DND-41 (cell line): ENCODE results near the gene SLC1A2.

Experiments
- ATAC-seq: fragments of 200-7000 bp; cut with Tn5 transposase; 3 replicates; pipeline ENCODE4 v1.9.1; 2021; ENCODE audit warnings: low read depth; ENCODE audit not compliant: insufficient read depth
- DNase-seq: peaks from one replicate; pipeline ENCODE4 v3.0.0-alpha.2; 2020
- H2AFZ ChIP-seq: 2 replicates; pipeline ENCODE4 v1.6.0; 2012; ENCODE audit warnings: low read depth, low read length
- H3K27ac ChIP-seq: 2 replicates; pipeline ENCODE4 v1.5.1; 2012; ENCODE audit warnings: low read length, inconsistent platforms
- H3K27me3 ChIP-seq: fragments of 200-600 bp; sonication (generic); 2 replicates; pipeline ENCODE4 v1.6.0; 2012; ENCODE audit warnings: low read length, mild to moderate bottlenecking, inconsistent platforms; ENCODE audit not compliant: insufficient read depth, poor library complexity
- H3K36me3 ChIP-seq: 2 replicates; pipeline ENCODE4 v1.5.1; 2012; ENCODE audit warnings: low read length, inconsistent platforms; ENCODE audit not compliant: insufficient read depth
- H3K4me1 ChIP-seq: 2 replicates; pipeline ENCODE4 v1.5.1; 2012; ENCODE audit warnings: mild to moderate bottlenecking, low read length; ENCODE audit not compliant: insufficient read depth
- H3K4me2 ChIP-seq: 2 replicates; pipeline ENCODE4 v1.6.0; 2012; ENCODE audit warnings: mild to moderate bottlenecking, moderate library complexity, low read length, inconsistent platforms; ENCODE audit not compliant: insufficient read depth
- H3K4me3 ChIP-seq, 2 experiments: fragments of 200-600 bp in 1 of 2; shearing (Covaris generic) in 1 of 2; 2 replicates each; pipeline ENCODE4 v1.5.1; 2012 to 2016; ENCODE audit warnings: inconsistent platforms in 2 of 2, low read length in 2 of 2, mild to moderate bottlenecking in 2 of 2, low read depth in 1 of 2, moderate library complexity in 1 of 2
- H3K79me2 ChIP-seq: 2 replicates; pipeline ENCODE4 v1.6.0; 2012; ENCODE audit warnings: low read length, inconsistent platforms; ENCODE audit not compliant: insufficient read depth
- H3K9ac ChIP-seq: 2 replicates; pipeline ENCODE4 v1.6.0; 2012; ENCODE audit warnings: low read depth, mild to moderate bottlenecking, inconsistent platforms, low read length, moderate library complexity
- H3K9me3 ChIP-seq: 2 replicates; pipeline ENCODE4 v1.5.1; 2012; ENCODE audit warnings: low read length, moderate library complexity, mild to moderate bottlenecking, inconsistent platforms; ENCODE audit not compliant: insufficient read depth, severe bottlenecking
- H4K20me1 ChIP-seq: 2 replicates; pipeline ENCODE4 v1.6.0; 2012; ENCODE audit warnings: low read length; ENCODE audit not compliant: insufficient read depth
- EZH2 ChIP-seq: IDR thresholded peaks from 3 replicates; pipeline ENCODE4 v1.6.1; 2012; ENCODE audit warnings: borderline replicate concordance, low read depth, mild to moderate bottlenecking, moderate library complexity, low read length, inconsistent platforms; ENCODE audit not compliant: severe bottlenecking
- TF ChIP-seq, protein P1 (sequence below): IDR thresholded peaks from 2 replicates; pipeline ENCODE4 v1.5.1; 2012; ENCODE audit warnings: borderline replicate concordance, low read length, moderate library complexity, mild to moderate bottlenecking; ENCODE audit not compliant: poor library complexity, severe bottlenecking; ENCODE audit errors: extremely low read depth

The SLC1A2 gene

DNA sequence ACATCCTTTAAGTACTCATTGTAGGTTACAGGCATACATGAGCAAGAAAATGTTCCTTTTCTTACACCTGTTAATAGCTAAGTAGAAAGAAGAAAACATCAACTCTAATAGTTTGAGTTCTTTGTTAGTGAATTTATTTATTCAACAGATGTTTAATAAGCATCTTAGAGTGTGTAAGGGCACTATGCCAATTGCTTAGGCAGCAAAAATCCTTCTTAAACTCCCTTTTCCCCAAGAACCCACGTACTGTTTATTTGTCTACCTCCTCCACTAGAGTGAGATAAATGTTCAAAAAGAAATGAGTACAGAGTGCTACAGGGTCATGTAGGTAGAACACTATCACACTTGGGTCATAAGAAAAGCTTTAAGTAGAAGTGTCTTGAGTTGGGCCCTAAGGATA lies 149.0 kb downstream of the SLC1A2 start:
- no peaks in the 10 kb centered on the region for H3K4me1 ChIP-seq
- no peak overlapping the region for H3K4me3 ChIP-seq
- ATAC-seq (no peak), DNase-seq (no peak)
- no peaks in the 10 kb centered on the region for H4K20me1 ChIP-seq
- TF ChIP-seq EZH2, result no peak
- TF ChIP-seq, protein P1, sequence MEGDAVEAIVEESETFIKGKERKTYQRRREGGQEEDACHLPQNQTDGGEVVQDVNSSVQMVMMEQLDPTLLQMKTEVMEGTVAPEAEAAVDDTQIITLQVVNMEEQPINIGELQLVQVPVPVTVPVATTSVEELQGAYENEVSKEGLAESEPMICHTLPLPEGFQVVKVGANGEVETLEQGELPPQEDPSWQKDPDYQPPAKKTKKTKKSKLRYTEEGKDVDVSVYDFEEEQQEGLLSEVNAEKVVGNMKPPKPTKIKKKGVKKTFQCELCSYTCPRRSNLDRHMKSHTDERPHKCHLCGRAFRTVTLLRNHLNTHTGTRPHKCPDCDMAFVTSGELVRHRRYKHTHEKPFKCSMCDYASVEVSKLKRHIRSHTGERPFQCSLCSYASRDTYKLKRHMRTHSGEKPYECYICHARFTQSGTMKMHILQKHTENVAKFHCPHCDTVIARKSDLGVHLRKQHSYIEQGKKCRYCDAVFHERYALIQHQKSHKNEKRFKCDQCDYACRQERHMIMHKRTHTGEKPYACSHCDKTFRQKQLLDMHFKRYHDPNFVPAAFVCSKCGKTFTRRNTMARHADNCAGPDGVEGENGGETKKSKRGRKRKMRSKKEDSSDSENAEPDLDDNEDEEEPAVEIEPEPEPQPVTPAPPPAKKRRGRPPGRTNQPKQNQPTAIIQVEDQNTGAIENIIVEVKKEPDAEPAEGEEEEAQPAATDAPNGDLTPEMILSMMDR, result no peak
- H2AFZ ChIP-seq, result no peak overlapping the region
- H3K9ac ChIP-seq, result no peak overlapping the region
- H3K36me3 ChIP-seq, result no peaks in the 10 kb centered on the region
- H3K79me2 ChIP-seq, result no peaks in the 10 kb centered on the region
- no peaks in the 10 kb centered on the region for H3K9me3 ChIP-seq
- no peak overlapping the region for H3K4me2 ChIP-seq
- H3K27ac ChIP-seq, result no peak overlapping the region
- no peaks in the 10 kb centered on the region for H3K27me3 ChIP-seq

DNA sequence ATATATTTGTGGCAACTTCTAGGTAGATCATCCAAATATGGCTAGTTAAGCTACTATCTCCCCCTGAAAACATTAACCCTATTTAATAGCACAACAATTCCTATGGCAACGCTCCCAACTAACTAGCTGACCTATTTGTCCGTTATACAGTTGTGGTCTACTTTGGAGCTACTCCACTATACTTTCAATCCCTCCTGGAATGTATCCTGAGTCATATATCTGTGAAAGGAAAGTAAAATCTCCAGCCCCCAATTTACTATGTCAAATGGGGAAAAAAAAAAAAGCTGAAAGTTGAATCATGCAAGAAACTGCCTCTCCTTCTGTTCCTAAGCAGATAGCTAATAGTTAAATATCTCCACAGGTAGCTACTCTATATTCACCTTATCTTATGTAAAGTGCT lies 151.9 kb downstream of the SLC1A2 start:
- no peaks in the 10 kb centered on the region for H3K79me2 ChIP-seq
- DNase-seq (no peak), ATAC-seq (no peak)
- H3K36me3 ChIP-seq, result no peaks in the 10 kb centered on the region
- TF ChIP-seq, protein P1, result no peak
- no peak for TF ChIP-seq EZH2
- H4K20me1 ChIP-seq, result no peaks in the 10 kb centered on the region
- no peak overlapping the region for H2AFZ ChIP-seq
- H3K4me1 ChIP-seq, result no peaks in the 10 kb centered on the region
- H3K4me2 ChIP-seq, result no peak overlapping the region
- H3K27me3 ChIP-seq, result no peaks in the 10 kb centered on the region
- no peak overlapping the region for H3K4me3 ChIP-seq
- H3K9me3 ChIP-seq, result no peaks in the 10 kb centered on the region
- no peak overlapping the region for H3K27ac ChIP-seq
- no peak overlapping the region for H3K9ac ChIP-seq

DNA sequence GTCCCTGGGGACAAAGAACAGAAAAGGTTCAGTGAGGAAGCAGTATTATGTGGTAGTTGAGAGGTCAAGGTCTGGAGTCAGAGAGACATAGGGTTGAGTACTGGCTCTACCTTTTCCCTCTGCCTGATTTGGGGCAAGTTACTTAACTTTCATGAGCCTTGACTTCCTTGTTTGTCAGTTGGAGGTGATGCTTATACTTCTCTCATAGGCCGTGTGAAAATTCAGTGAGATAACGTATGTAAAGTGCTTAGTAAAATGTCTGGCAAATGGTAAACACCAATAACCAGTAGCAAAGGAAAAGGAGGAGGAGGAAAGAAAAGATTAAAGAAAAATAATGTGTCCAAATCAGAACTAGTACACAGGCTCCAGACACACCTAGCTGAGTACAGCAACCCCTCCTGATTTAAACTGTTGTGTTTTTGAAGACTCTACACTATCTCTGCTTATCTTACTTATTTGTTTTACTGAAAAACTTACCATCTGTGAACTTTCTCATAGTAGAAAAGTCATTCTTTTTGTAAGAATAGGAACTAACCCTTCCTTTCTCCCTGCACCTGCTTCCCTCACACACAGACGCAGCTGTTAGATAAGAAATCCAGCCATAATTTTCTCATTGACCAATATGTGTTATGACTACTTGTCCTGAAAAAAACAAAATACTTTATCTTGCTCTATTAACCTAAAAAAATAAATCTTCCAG lies 153.5 kb downstream of the SLC1A2 start:
- no peak for ATAC-seq
- no peaks in the 10 kb centered on the region for H3K9me3 ChIP-seq
- no peak overlapping the region for H3K9ac ChIP-seq
- no peak overlapping the region for H3K27ac ChIP-seq
- no peaks in the 10 kb centered on the region for H3K36me3 ChIP-seq
- H4K20me1 ChIP-seq, result no peaks in the 10 kb centered on the region
- no peak overlapping the region for H2AFZ ChIP-seq
- no peak overlapping the region for H3K4me2 ChIP-seq
- no peaks in the 10 kb centered on the region for H3K79me2 ChIP-seq
- no peak overlapping the region for H3K4me3 ChIP-seq
- no peak for DNase-seq
- TF ChIP-seq, protein P1, result no peak
- no peak for TF ChIP-seq EZH2
- H3K27me3 ChIP-seq, result no peaks in the 10 kb centered on the region
- no peaks in the 10 kb centered on the region for H3K4me1 ChIP-seq
